GM19240 (cell line): Measurements from ENCODE around the gene FBXL19.

Source experiments
- DNase-seq: peaks from one replicate; pipeline ENCODE4 v3.0.0; 2011; ENCODE audit warnings: low spot score; ENCODE audit not compliant: insufficient read length

Gene FBXL19

GRCh38 chr16:30895627-30896260, 27.6 kb upstream of the FBXL19 start:
- no peak for DNase-seq

GRCh38 chr16:30896261-30896888, 27.0 kb upstream of the FBXL19 start, which contains the start of gene CTF1:
Gene CTF1 (plus strand): TSS chr16:30896614. CDS start chr16:30896644, 30 bp downstream.
- DNase-seq, result no peak

DNA sequence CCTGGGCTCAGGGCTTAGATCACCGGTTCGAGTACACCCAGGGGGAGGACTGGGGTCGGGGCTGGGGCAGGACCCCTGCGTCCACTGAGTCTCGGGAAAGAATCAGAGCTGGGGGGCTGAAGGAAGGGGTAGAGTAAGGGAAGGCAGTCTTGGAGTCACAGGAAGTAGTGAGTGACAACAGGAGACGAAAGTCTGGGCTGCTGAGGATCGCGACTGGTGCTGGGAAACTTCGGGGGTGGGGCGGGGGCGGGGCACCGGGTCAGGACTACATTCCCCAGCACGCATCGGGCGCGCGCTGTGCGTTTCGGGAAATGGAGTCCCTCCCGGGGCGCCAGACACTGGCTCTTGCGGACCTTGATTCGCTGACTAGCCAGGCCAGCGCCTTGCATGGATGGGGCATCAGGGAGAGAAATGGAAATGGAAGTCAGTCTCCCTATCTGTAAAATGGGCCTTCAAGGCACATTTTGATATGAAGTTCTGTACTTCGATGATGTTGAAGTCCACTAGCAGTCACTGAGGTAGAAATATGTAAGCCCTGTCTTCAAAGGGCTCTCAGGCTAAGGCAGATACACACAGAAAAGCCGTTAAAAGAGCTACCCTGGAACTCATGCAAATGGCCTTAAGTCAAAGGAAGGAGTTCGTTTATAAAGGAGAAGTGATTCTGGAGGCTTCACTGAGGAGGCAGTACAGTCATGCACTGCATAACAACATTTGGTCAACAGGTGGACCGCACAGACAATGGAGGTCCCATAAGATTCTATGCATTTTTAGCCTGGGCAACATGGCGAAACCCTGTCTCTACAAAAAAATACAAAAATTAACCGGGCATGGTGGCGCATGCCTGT, 26.3 kb upstream of the FBXL19 start:
- DNase-seq, result peak; percentile 69

DNA sequence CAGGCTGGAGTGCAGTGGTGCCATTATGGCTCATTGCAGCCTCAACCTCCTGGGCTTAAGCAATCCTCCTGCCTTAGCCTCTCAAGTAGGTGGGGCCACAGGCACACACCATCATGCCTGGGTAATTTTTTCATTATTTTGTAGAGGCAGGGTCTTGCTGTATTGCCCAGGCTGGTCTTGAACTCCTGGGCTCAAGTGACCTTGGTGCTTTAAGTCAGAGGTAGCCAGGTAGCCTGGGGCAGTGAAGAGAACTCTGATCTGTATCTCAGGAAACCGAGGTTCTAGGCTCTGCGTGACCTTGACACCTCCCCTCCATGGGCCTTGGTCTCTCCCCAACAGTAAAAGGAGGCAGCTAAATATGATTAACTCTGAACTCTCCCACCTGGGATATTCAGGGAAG, 23.6 kb upstream of the FBXL19 start:
- DNase-seq, result no peak

DNA sequence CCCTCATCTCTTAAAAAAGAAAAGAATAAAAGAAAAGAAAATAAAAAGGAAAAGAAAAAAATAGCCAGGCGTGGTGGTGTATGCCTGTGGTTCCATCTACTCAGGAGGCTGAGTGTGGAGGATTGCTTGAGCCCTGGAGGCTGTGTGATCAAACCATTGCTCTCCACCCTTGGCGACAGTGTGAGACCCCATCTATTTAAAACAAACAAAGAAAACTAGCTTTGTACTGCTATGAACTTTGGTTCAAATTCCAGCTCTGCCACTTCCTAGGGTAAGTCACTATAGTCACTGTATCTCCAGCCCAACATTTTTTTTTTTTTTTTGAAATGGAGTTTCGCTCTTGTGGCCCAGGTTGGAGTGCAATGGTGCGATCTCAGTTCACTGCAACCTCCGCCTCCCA, 22.8 kb upstream of the FBXL19 start:
- no peak for DNase-seq

DNA sequence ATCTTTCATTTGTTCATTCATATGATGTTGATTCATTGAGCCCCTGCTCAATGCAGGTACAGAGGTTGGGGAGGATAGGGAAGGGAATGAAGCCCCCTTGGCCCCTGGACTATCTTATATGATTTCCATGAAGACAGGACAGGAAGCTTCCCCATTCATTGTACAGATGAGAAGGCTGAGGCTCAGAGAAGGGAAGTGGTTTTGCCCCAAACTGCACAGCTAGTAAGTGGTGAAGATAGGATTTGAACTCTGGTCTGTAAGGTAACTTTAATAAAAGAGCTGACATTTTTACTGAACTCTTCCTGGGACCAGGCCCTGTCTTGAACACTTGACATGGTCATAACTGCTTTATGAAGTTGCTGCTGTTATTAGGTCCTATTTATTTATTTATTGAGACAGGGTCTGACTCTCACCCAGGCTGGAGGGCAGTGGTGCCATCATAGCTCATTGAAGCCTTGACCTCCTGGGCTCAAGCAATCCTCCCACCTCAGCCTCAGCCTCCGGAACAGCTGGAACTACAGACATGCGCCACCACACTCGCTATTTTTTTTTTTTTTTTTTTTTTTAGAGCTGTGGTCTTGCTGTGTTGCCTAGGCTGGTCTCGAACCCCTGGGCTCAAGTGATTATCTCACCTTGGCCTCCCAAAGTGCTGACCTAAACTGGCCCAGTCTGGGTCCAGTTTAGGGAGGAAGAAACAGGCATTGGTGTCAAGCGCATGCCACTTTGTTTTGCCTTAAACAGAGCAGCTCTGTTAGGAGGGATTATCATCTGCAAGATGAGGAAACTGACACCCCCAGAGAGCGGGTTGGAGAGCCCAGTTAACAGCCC, 22.0 kb upstream of the FBXL19 start:
- no peak for DNase-seq

GRCh38 chr16:30902029-30902972, 21.1 kb upstream of the FBXL19 start:
- peak; percentile 76 for DNase-seq

GRCh38 chr16:30903002-30903401, 20.4 kb upstream of the FBXL19 start:
- no peak for DNase-seq

DNA sequence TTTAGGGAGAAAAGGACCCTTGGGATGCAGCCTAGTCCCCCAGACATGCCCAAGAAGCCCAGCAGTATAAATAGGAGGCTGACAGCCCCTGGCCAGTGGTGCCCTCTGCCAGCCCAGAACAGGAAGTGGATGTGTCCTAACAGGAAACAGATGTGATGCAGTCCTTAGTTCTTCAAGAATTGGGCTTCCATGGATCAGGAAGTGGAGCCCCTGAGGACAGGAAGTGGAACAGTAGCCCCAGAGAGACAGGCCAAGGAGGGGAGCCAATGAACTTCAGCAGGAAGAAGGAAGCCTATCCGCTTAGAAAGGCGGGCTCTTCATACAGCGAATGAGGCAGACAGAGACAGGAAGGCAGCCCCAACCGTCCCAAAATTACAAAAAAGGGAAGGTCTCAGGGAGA, 19.8 kb upstream of the FBXL19 start:
- DNase-seq, result no peak

DNA sequence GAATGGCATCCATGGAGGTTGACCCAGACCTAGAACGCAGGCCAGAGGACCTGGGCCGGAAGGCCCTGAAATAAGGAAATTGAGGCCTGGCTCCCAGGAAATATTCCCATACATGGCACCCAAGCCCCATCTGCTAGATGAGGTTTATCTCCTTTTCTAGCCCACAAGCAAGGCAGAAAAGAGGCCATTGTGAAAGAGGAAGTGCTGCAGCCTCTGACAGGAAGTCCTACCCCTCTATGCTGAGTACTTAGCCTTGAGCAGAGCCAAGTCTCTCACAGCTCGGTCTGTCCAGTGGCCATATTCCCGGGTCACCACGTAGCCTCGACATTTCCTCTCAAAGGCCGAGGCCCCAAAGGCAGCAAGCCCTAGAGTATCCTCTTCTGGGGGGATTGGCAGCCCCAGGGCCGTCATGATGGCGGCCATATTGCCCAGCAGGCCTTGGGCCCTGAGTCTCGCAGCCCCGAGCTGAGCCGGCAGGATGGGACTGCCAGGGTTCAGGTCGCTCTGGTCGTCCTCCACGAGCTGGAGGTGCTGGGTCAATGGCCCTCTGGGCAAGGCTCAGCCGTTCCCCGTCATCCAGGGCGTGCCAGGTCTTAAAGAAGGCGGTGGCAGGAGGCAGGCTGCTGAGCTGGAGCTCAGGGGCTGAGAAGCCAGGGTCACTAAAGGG, 19.1 kb upstream of the FBXL19 start:
- DNase-seq, result no peak

DNA sequence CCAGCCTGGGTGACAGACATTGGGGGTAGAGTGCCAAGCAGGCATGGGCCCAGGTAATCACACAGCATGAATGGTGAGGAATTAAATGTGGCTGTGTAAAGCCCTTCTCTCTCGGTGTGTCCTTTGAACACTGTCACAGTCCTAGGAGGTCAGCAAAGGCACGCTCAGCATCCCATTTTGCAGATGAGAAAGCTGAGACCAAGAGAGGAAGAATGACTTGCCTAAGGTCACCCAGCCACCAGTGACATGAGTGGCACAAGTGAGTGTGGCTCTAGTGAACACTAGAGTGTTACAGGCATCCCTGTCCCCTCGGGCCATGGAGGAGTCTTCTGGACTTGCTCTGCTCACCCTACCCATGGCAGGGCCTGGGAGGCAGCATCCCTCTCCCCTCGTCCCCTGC, 16.3 kb upstream of the FBXL19 start:
- no peak for DNase-seq

DNA sequence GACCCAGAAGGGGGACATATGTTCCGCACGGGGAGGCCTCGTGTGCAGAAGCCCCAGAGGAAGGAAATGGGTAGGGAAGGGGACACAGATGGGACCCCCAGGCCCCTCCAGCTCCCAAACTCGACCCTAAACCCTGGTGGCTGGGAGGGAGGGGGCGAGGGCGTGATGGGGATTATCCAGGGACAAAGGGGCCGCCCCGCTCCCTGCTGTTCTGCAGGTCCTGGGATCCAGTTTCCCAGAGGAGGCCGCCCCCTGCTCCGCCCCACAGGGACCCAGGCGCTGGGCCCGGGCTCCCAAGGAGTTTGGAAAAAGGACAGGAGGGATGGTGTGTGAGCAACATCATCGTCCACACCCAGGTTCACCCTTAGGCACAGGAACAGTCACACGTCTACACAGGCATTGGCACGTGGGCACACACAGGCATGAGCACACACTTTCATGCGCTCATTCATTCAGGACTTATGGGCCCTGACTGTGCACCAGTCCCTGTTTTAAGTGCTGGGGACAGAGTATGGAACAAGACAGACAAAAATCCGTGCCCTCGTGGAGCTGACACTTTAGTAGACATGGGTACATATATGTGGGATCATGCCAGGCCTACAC, 12.8 kb upstream of the FBXL19 start:
- no peak for DNase-seq

DNA sequence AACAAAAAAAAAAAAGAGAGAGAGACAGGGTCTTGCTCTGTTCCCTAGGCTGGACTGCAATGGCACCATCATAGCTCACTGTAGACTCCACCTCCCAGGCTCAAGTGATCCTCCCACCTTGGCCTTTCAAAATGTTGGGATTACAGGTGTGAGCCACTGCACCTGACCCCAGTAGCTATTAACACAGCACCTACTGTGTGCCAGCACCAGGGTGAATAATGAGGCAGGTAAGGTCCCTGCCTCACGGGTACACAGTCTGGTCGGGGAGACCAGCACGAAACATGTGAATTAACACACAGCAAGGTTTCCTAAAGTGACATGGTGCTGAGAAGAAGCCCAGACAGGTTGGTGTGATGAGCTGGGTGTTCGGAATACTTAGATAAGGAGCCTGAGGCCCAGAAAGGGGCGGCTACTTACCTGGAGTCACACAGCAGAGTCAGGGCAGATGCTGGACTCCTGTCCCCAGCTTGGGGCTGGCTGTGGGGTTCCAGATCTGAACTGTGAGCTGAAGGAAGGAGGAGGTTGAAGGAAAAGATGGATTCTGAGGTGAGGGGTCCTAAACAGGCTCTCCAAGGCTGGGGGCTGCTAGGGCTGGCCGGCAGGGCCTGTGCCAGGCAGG, 10.5 kb upstream of the FBXL19 start:
- no peak for DNase-seq

DNA sequence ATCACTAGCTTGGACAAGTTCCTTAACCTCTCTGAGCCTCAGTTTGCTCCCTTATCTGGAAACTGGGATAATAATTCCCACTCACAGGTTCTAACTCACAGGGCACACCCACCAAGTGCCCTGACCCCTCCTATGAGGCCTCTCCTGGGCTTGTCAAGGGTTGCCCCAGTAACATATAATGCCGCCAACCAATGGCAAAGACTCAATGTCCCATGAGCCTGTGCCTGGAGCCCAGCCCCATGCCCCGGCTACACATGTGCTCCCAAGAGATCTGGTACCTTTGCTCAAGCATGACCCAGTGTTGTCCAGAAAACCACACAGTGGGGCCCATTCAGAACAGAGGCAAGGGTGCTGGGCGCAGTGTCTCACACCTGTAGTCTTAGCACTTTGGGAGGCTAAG, 8.5 kb upstream of the FBXL19 start:
- no peak for DNase-seq

GRCh38 chr16:30918614-30919013, 4.8 kb upstream of the FBXL19 start:
- DNase-seq, result no peak

GRCh38 chr16:30920891-30921290, 2.5 kb upstream of the FBXL19 start:
- DNase-seq, result no peak

DNA sequence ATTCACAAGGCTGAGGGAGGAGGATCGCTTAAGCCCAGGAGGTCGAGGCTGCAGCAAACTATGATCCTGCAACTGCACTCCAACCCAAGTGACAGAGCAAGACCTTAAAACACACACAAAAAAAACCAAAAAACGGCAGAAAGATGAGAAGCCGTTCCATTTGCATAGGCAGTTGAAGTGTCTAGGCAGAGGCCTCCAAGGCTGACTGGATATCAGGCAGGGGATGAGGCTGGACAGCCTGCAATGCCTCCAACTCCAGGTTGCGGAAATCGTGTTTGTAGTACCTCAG, 2.0 kb upstream of the FBXL19 start:
- no peak for DNase-seq

DNA sequence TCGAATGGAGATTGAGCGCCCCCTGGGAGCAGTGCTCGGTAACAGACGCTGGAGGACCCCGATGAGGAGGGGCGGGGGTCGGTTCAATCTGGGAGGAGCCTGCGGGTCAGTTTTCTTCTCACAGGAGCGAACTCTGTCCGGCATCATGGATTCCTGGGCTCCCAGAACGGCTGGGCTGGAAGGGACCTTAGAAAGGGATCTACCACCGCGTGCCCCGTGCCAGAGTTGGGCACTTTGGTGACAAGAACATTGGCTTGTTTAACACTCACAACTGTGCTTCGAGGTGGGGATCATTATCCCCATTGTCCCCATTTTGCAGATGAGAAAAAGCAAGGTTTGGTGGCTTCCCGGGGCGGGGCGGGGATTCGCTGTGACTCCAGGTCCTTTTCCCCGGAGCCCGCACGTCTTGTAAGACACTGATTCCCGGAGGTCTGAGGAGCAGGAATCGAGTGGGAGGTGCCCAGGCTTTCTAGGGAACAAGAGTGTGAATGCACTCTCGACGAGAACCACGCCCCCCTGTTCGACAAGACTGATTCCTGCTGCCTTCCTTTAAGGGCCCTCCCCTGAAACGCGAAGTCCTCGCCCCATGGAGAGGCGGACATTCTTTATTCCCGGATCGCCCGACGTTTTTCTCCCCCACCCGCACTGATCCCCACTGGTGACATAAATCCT, 1.5 kb upstream of the FBXL19 start:
- peak; percentile 69 for DNase-seq
